Kidney (tissue), 14 donors: ENCODE data around the gene PHF14. TPM values are rescaled to one million over a fixed set of nuclear protein-coding genes. Genes with fewer than 3 reads are reported as not detected.

Experiments
- DNase-seq, 5 donors: peaks; one replicate each; pipeline ENCODE4 v3.0.0-alpha.2; 2013 to 2020
- FAIRE-seq: peaks from 2 replicates; lab custom pipeline; 2012; peaks lifted over from hg19 to GRCh38; lab: Jason Lieb, UNC
- H3K27ac ChIP-seq, 2 donors: one replicate each; pipeline ENCODE4 v1.7.0; 2013; ENCODE audit warnings: low read depth in 2 of 2, low read length in 2 of 2, inconsistent platforms in 1 of 2
- H3K27me3 ChIP-seq: one replicate; pipeline ENCODE4 v1.7.1; 2013; ENCODE audit warnings: low read length, inconsistent platforms; ENCODE audit not compliant: control insufficient read depth, insufficient read depth
- H3K36me3 ChIP-seq, 3 donors: one replicate each; pipeline versions ENCODE4 v1.7.0 to v1.7.1; 2013; ENCODE audit warnings: low read length in 3 of 3, control low read depth in 1 of 3, inconsistent platforms in 1 of 3; ENCODE audit not compliant: insufficient read depth in 3 of 3, control insufficient read depth in 2 of 3
- H3K4me1 ChIP-seq, 3 donors: one replicate each; pipeline versions ENCODE4 v1.7.0 to v1.7.1; 2013; ENCODE audit warnings: low read length in 3 of 3, inconsistent platforms in 1 of 3, low read depth in 1 of 3; ENCODE audit not compliant: control insufficient read depth in 2 of 3, insufficient read depth in 2 of 3
- H3K4me3 ChIP-seq, 3 donors: one replicate each; pipeline versions ENCODE4 v1.7.0 to v1.8.1; 2013; ENCODE audit warnings: low read length in 3 of 3, control low read depth in 1 of 3, inconsistent platforms in 1 of 3
- H3K9ac ChIP-seq, 3 donors: one replicate each; pipeline versions ENCODE4 v1.7.0 to v1.7.1; 2013; ENCODE audit warnings: low read length in 3 of 3, control low read depth in 1 of 3, inconsistent platforms in 1 of 3
- H3K9me3 ChIP-seq, 3 donors: one replicate each; pipeline versions ENCODE4 v1.7.0 to v1.7.1; 2013; ENCODE audit warnings: low read length in 3 of 3, control low read depth in 1 of 3, inconsistent platforms in 1 of 3; ENCODE audit not compliant: control insufficient read depth in 2 of 3, insufficient read depth in 1 of 3
- CTCF ChIP-seq: IDR thresholded peaks from 3 replicates; pipeline ENCODE4 v1.5.1; 2012; ENCODE audit warnings: mild to moderate bottlenecking, moderate library complexity, borderline replicate concordance; ENCODE audit not compliant: insufficient read depth; ENCODE audit errors: extremely low read depth
- intact Hi-C: fragments of 100-400 bp; cut with DNase I; formaldehyde crosslinking; loops from one replicate; pipeline ENCODE4 v1.11.1; 2022
- polyA plus RNA-seq: library from polyadenylated mRNA; stranded (reverse); fragments of 350-450 nt; fragmentation: Illumina TruSeq; extraction: RNeasy Lipid Tissue Mini Kit (QIAGEN cat#74804); gene quantifications from one replicate; pipeline ENCODE4 v1.2.3, GENCODE V29; 2014; ENCODE audit warnings: low read depth, low replicate concordance; ENCODE audit not compliant: insufficient read depth
- total RNA-seq: library from RNA; stranded (reverse); fragmentation: NEBNext Ultra II Directional; extraction: Animal tissue kit (Norgen Biotek cat#: 25700); gene quantifications from one replicate; pipeline ENCODE4 v1.2.1, GENCODE V29; 2021
- donor health status: control.
- donor health status: control.
- donor health status: control.
- donor health status: control.
- donor health status: control.
- donor health status: DM: yes; HTN: yes; CAD: no.
- donor health status: Normal renal cell carcinoma (clear cell type).

PHF14 gene
- total and polyA plus RNA-seq, 2 donors from 2014 or later, result 17.1 to 31.7 TPM

GRCh38 chr7:11177793-11178192 lies 204.1 kb downstream of the PHF14 start:
- intact Hi-C loops, result no loop called here
- no peak for TF ChIP-seq CTCF
- no peak for FAIRE-seq
- Histone ChIP-seq H3K36me3 (no peaks in the 10 kb centered on the region), H3K9ac (no peak overlapping the region), H3K9me3 (no peaks in the 10 kb centered on the region), H3K27ac (no peak overlapping the region), H3K27me3 (no peaks in the 10 kb centered on the region), H3K4me3 (no peak overlapping the region), H3K4me1 (no peaks in the 10 kb centered on the region)
- no peak for DNase-seq

GRCh38 chr7:11181590-11181989 lies 207.9 kb downstream of the PHF14 start:
- no peak for TF ChIP-seq CTCF
- intact Hi-C loops, result no loop called here
- Histone ChIP-seq H3K27me3 (no peaks in the 10 kb centered on the region), H3K9me3 (no peaks in the 10 kb centered on the region), H3K9ac (no peak overlapping the region), H3K4me3 (no peak overlapping the region), H3K4me1 (no peaks in the 10 kb centered on the region), H3K36me3 (no peaks in the 10 kb centered on the region), H3K27ac (no peak overlapping the region)
- no peak for FAIRE-seq
- DNase-seq, result no peak

- H3K27ac ChIP-seq, result no peak overlapping the region
- no peak overlapping the region for H3K9ac ChIP-seq
- no peaks in the 10 kb centered on the region for H3K36me3 ChIP-seq
- TF ChIP-seq CTCF, result no peak
- H3K4me1 ChIP-seq, result no peaks in the 10 kb centered on the region
- no peaks in the 10 kb centered on the region for H3K9me3 ChIP-seq
- DNase-seq (no peak), FAIRE-seq (no peak)
- intact Hi-C loops, result no loop called here
- no peaks in the 10 kb centered on the region for H3K27me3 ChIP-seq
- no peak overlapping the region for H3K4me3 ChIP-seq
Measured at GRCh38 chr7:11182736-11183135, 209.1 kb downstream of the PHF14 start.

GRCh38 chr7:11185179-11185815 lies 211.6 kb downstream of the PHF14 start:
- no peak overlapping the region for H3K27ac ChIP-seq
- intact Hi-C loops, result no loop called here
- no peak for TF ChIP-seq CTCF
- no peaks in the 10 kb centered on the region for H3K9me3 ChIP-seq
- no peak overlapping the region for H3K9ac ChIP-seq
- DNase-seq (no peak), FAIRE-seq (no peak)
- no peaks in the 10 kb centered on the region for H3K4me1 ChIP-seq
- H3K27me3 ChIP-seq, result no peaks in the 10 kb centered on the region
- H3K4me3 ChIP-seq, result no peak overlapping the region
- no peaks in the 10 kb centered on the region for H3K36me3 ChIP-seq
